CD4-positive, alpha-beta memory T cell (primary cell): Measurements from ENCODE around the gene SLC2A1. TPM values are rescaled to one million over a fixed set of nuclear protein-coding genes. Genes with fewer than 3 reads are reported as not detected.
"Not testable (repeated sequence)": the region's sequence is repeated elsewhere in the genome, so short reads cannot be mapped to it uniquely, and the experiment has no call there.

Source experiments
- CTCF ChIA-PET: fragments of 350-600 bp; sonication (Branson Sonifier 250); formaldehyde crosslinking; loops from one replicate; lab custom pipeline; 2021; ENCODE audit warnings: inconsistent platforms; ENCODE audit not compliant: partially characterized antibody; lab: Charles Lee
- POLR2A ChIA-PET: fragments of 350-600 bp; sonication (Branson Sonifier 250); formaldehyde crosslinking; loops from one replicate; lab custom pipeline; 2021; ENCODE audit not compliant: partially characterized antibody; lab: Charles Lee
- DNase-seq, 5 donors: peaks; one replicate each; pipeline versions ENCODE4 v3.0.0 to v3.0.0-alpha.2; 2020 to 2022; ENCODE audit warnings: mixed read lengths in 1 of 5
- H3K27ac ChIP-seq: one replicate; pipeline ENCODE4 v1.7.0; 2013; ENCODE audit warnings: low read depth, low read length
- H3K27me3 ChIP-seq: 2 replicates; pipeline ENCODE4 v1.7.0; 2013; ENCODE audit warnings: mild to moderate bottlenecking, low read length, moderate library complexity; ENCODE audit not compliant: insufficient read depth
- H3K36me3 ChIP-seq: 2 replicates; pipeline ENCODE4 v1.7.0; 2013; ENCODE audit warnings: mild to moderate bottlenecking, low read length, moderate library complexity; ENCODE audit not compliant: insufficient read depth
- H3K4me1 ChIP-seq: 2 replicates; pipeline ENCODE4 v1.7.0; 2013; ENCODE audit warnings: mild to moderate bottlenecking, low read length, moderate library complexity; ENCODE audit not compliant: insufficient read depth
- H3K4me3 ChIP-seq, 2 donors: one replicate each; pipeline ENCODE4 v1.7.0; 2013; ENCODE audit warnings: low read length in 2 of 2, mild to moderate bottlenecking in 1 of 2
- H3K9me3 ChIP-seq, 2 donors: one replicate each; pipeline ENCODE4 v1.7.0; 2013; ENCODE audit warnings: low read length in 2 of 2, control low read depth in 1 of 2; ENCODE audit not compliant: control insufficient read depth in 1 of 2
- H3K27ac Mint-ChIP-seq, 7 donors: one replicate each; pipeline ENCODE4 v1.8.0; 2020 to 2021; ENCODE audit warnings: mixed read lengths in 7 of 7, mild to moderate bottlenecking in 6 of 7, inconsistent platforms in 3 of 7, moderate library complexity in 3 of 7
- H3K27me3 Mint-ChIP-seq, 2 donors: one replicate each; pipeline ENCODE4 v1.8.0; 2020 to 2021; ENCODE audit warnings: mixed read lengths in 2 of 2
- H3K36me3 Mint-ChIP-seq, 2 donors: one replicate each; pipeline ENCODE4 v1.8.0; 2020 to 2021; ENCODE audit warnings: mixed read lengths in 2 of 2, inconsistent platforms in 1 of 2, mild to moderate bottlenecking in 1 of 2
- H3K4me1 Mint-ChIP-seq, 4 donors: one replicate each; pipeline ENCODE4 v1.8.0; 2020 to 2021; ENCODE audit warnings: mixed read lengths in 4 of 4, mild to moderate bottlenecking in 1 of 4
- H3K4me3 Mint-ChIP-seq, 8 donors: one replicate each; pipeline ENCODE4 v1.8.0; 2020 to 2021; ENCODE audit warnings: mixed read lengths in 8 of 8, mild to moderate bottlenecking in 7 of 8, moderate library complexity in 6 of 8, inconsistent platforms in 3 of 8
- H3K9me3 Mint-ChIP-seq, 8 donors: one replicate each; pipeline ENCODE4 v1.8.0; 2020 to 2021; ENCODE audit warnings: mixed read lengths in 8 of 8, mild to moderate bottlenecking in 5 of 8, inconsistent platforms in 3 of 8, moderate library complexity in 1 of 8
- intact Hi-C: fragments of 100-400 bp; cut with micrococcal nuclease; formaldehyde crosslinking; loops from one replicate; pipeline ENCODE4 v1.15.1; 2023
- polyA plus RNA-seq, 2 donors: library from polyadenylated mRNA; unstranded; fragments of 300-500 nt; fragmentation: Illumina TruSeq; gene quantifications; one replicate each; pipeline ENCODE4 v1.2.3, GENCODE V29; 2021
- total RNA-seq, 2 experiments: library from RNA; stranded (reverse); gene quantifications; one replicate each; pipeline ENCODE4 v1.2.3, GENCODE V29; 2021

Gene SLC2A1
- total and polyA plus RNA-seq, 4 experiments from 2014 or later = 22.7 to 58.4 (median 43.7) TPM

- H3K9me3 ChIP-seq = no peaks in the 10 kb centered on the region
- intact Hi-C loops = loop anchor here (1.0 to 5.0 kb wide), 10 partner anchors 8 to 249 kb away; partner anchors contain the start of genes C1orf50, CFAP57, EBNA1BP2 and ERMAP
- peak overlapping the region; percentile 72 for H3K27ac ChIP-seq
- H3K4me1 ChIP-seq = peaks cover 19% of the 10 kb centered on the region
- H3K4me3 ChIP-seq = peak overlapping the region; percentile 83 to 85
- peaks cover 25 to 38% (median 32%) of the 10 kb centered on the region in 4 donors for H3K4me1 Mint-ChIP-seq
- POLR2A ChIA-PET = interaction anchor here (0.8 to 4.8 kb wide), 16 partner anchors 8 to 157 kb away, joined by 3 to 102 read pairs (median 8); partner anchors contain the start of genes C1orf50, P3H1, SLC2A1 and ZNF691
- peaks cover 0 to 4% (median 0%) of the 10 kb centered on the region in 8 donors for H3K9me3 Mint-ChIP-seq
- peaks cover 19 to 41% of the 10 kb centered on the region in 2 donors for H3K36me3 Mint-ChIP-seq
- H3K27me3 Mint-ChIP-seq = no peaks in the 10 kb centered on the region
- peaks cover 28% of the 10 kb centered on the region for H3K36me3 ChIP-seq
- H3K27ac Mint-ChIP-seq = peak overlapping the region; percentile 89 to 98 (median 95)
- H3K27me3 ChIP-seq = no peaks in the 10 kb centered on the region
- no peak for DNase-seq
- CTCF ChIA-PET = interaction anchor here (0.7 to 19.0 kb wide), 21 partner anchors 8 to 240 kb away, joined by 3 to 864 read pairs (median 5); partner anchors contain the start of genes P3H1 and SLC2A1
- H3K4me3 Mint-ChIP-seq = peak overlapping the region; percentile 82 to 97 (median 94)
These were observed 35.1 kb downstream of the SLC2A1 start for GRCh38 chr1:42923367-42924081.

- Mint-ChIP-seq H3K27me3 (no peaks in the 10 kb centered on the region), H3K4me1 (peaks cover 23 to 35% (median 30%) of the 10 kb centered on the region in 4 donors), H3K27ac (peak overlapping the region; percentile 89 to 98 (median 95)), H3K4me3 (peak overlapping the region; percentile 82 to 97 (median 94)), H3K9me3 (peaks cover 0 to 3% (median 0%) of the 10 kb centered on the region in 8 donors), H3K36me3 (peaks cover 14 to 34% of the 10 kb centered on the region in 2 donors)
- intact Hi-C loops = loop anchor here (1.0 to 5.0 kb wide), 7 partner anchors 8 to 249 kb away; partner anchors contain the start of genes CFAP57, EBNA1BP2, ERMAP and SVBP
- ChIA-PET POLR2A (interaction anchor here (0.8 to 4.8 kb wide), 11 partner anchors 9 to 156 kb away, joined by 3 to 102 read pairs (median 8); partner anchors contain the start of genes C1orf50, P3H1, SLC2A1 and ZNF691), CTCF (interaction anchor here (0.7 to 19.0 kb wide), 24 partner anchors 9 to 239 kb away, joined by 3 to 864 read pairs (median 4); partner anchors contain the start of genes P3H1 and SLC2A1)
- Histone ChIP-seq H3K27ac (peak overlapping the region; percentile 72), H3K4me3 (peak overlapping the region in 1 of 2 donors; percentile 7), H3K9me3 (no peaks in the 10 kb centered on the region), H3K27me3 (no peaks in the 10 kb centered on the region), H3K4me1 (peaks cover 19% of the 10 kb centered on the region), H3K36me3 (peaks cover 21% of the 10 kb centered on the region)
- peak; percentile 61 to 78 (median 66) for DNase-seq
These were observed 35.8 kb downstream of the SLC2A1 start for GRCh38 chr1:42922687-42923366.

GRCh38 chr1:42921769-42922168 lies 36.9 kb downstream of the SLC2A1 start:
- Mint-ChIP-seq H3K4me1 (peaks cover 23 to 35% (median 28%) of the 10 kb centered on the region in 4 donors), H3K9me3 (peaks cover 0 to 3% (median 0%) of the 10 kb centered on the region in 8 donors), H3K36me3 (peaks cover 3 to 24% of the 10 kb centered on the region in 2 donors), H3K27ac (no peak overlapping the region), H3K27me3 (no peaks in the 10 kb centered on the region), H3K4me3 (no peak overlapping the region)
- intact Hi-C loops = loop anchor here (5.0 kb wide), 2 partner anchors 74 to 104 kb away; partner anchors contain the start of genes ERMAP, SVBP and ZNF691
- ChIA-PET CTCF (interaction anchor here (1.3 to 19.0 kb wide), 12 partner anchors 8 to 150 kb away, joined by 3 to 864 read pairs (median 9); partner anchors contain the start of gene SLC2A1), POLR2A (interaction anchor here (1.5 to 4.8 kb wide), 5 partner anchors 9 to 151 kb away, joined by 3 to 102 read pairs (median 46); partner anchors contain the start of gene SLC2A1)
- no peak for DNase-seq
- H3K36me3 ChIP-seq = peaks cover 11% of the 10 kb centered on the region
- H3K27ac ChIP-seq = no peak overlapping the region
- no peaks in the 10 kb centered on the region for H3K9me3 ChIP-seq
- no peaks in the 10 kb centered on the region for H3K27me3 ChIP-seq
- no peak overlapping the region for H3K4me3 ChIP-seq
- peaks cover 19% of the 10 kb centered on the region for H3K4me1 ChIP-seq

GRCh38 chr1:42919651-42920050 lies 39.0 kb downstream of the SLC2A1 start:
- DNase-seq, H3K9me3 ChIP-seq, H3K4me3 Mint-ChIP-seq, POLR2A ChIA-PET, H3K27me3 ChIP-seq, H3K36me3 Mint-ChIP-seq, H3K27ac ChIP-seq, H3K36me3 ChIP-seq, H3K4me3 ChIP-seq, H3K27ac Mint-ChIP-seq, H3K9me3 Mint-ChIP-seq, H3K27me3 Mint-ChIP-seq: not testable (repeated sequence)
- intact Hi-C loops = loop anchor here (5.0 to 10.0 kb wide), 3 partner anchors 72 to 775 kb away; partner anchors contain the start of genes ERMAP, SVBP and ZNF691
- H3K4me1 Mint-ChIP-seq = peaks cover 13 to 21% (median 18%) of the 10 kb centered on the region in 4 donors
- CTCF ChIA-PET = interaction anchor here (0.7 to 19.0 kb wide), 3 partner anchors 125 to 619 kb away, joined by 3 to 864 read pairs (median 4); no protein-coding TSS in a partner anchor
- peaks cover 10% of the 10 kb centered on the region for H3K4me1 ChIP-seq

- no peak overlapping the region for H3K4me3 ChIP-seq
- Mint-ChIP-seq H3K4me3 (no peak overlapping the region), H3K4me1 (peaks cover 0 to 5% (median 2%) of the 10 kb centered on the region in 4 donors), H3K36me3 (no peaks in the 10 kb centered on the region), H3K27ac (no peak overlapping the region), H3K9me3 (peaks cover 0 to 12% (median 7%) of the 10 kb centered on the region in 8 donors), H3K27me3 (peaks cover 2 to 3% of the 10 kb centered on the region in 2 donors)
- no peaks in the 10 kb centered on the region for H3K4me1 ChIP-seq
- no peak for DNase-seq
- ChIA-PET CTCF (interaction anchor here (19.0 kb wide), 1 partner anchor 154 kb away, joined by 864 read pairs; no protein-coding TSS in a partner anchor), POLR2A (interaction anchor here (0.7 to 1.0 kb wide), 3 partner anchors 42 to 491 kb away, joined by 3 read pairs; partner anchors contain the start of gene SLC2A1)
- H3K27me3 ChIP-seq = no peaks in the 10 kb centered on the region
- intact Hi-C loops = loop anchor here (10.0 kb wide), 1 partner anchor 772 kb away; no protein-coding TSS in a partner anchor
- H3K9me3 ChIP-seq = no peaks in the 10 kb centered on the region
- no peaks in the 10 kb centered on the region for H3K36me3 ChIP-seq
- H3K27ac ChIP-seq = no peak overlapping the region
These were observed 41.5 kb downstream of the SLC2A1 start for GRCh38 chr1:42917241-42917495.

GRCh38 chr1:42915456-42915855 lies 43.2 kb downstream of the SLC2A1 start:
- Histone ChIP-seq H3K36me3 (no peaks in the 10 kb centered on the region), H3K27ac (no peak overlapping the region), H3K9me3 (no peaks in the 10 kb centered on the region), H3K4me1 (no peaks in the 10 kb centered on the region), H3K4me3 (no peak overlapping the region), H3K27me3 (no peaks in the 10 kb centered on the region)
- Mint-ChIP-seq H3K9me3 (peaks cover 0 to 12% (median 7%) of the 10 kb centered on the region in 8 donors), H3K4me1 (peaks cover 0 to 5% (median 2%) of the 10 kb centered on the region in 4 donors), H3K27me3 (peaks cover 2 to 4% of the 10 kb centered on the region in 2 donors), H3K4me3 (no peak overlapping the region), H3K36me3 (no peaks in the 10 kb centered on the region), H3K27ac (no peak overlapping the region)
- CTCF ChIA-PET = interaction anchor here (0.6 to 19.0 kb wide), 8 partner anchors 8 to 156 kb away, joined by 3 to 864 read pairs (median 9); partner anchors contain the start of genes C1orf50 and P3H1
- intact Hi-C loops = loop anchor here (10.0 kb wide), 1 partner anchor 771 kb away; no protein-coding TSS in a partner anchor
- no peak for DNase-seq
- POLR2A ChIA-PET = interaction anchor here (1.1 to 1.2 kb wide), 2 partner anchors 17 to 158 kb away, joined by 4 to 5 read pairs; no protein-coding TSS in a partner anchor
